ENCODE results near the gene URI1.

URI1 gene

DNA sequence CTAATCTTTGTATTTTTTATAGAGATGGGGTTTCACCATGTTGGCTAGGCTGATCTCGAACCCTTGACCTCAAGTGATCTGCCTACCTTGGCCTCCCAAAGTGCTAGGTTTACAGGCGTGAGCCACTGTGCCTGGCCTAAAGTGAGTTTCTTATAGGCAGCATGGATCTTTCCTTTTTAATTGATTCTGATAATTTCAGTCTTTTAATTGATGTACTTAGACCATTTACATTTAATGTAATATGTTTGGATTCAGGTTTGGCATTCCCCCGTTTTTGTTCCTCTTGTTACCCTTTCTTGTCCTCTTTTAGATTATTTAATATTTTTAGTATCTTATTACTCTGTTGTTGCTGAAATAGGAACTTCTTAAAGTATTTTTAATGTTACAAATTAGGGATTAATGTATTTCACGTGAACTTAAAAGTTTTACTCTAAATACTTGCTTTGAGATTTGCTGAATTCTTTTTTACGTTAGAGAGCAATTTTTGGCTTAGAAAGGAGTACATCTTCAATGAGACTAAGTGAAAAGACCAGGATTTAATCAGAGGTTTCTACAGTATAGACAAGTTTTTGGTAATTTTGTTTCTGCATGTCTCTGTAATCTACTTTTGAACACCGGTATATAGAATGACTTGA is 50.3 kb downstream of the URI1 start:
- H3K4me1 ChIP-seq (ENCODE audit: insufficient read depth, low read length), result no peaks in the 10 kb centered on the region

DNA sequence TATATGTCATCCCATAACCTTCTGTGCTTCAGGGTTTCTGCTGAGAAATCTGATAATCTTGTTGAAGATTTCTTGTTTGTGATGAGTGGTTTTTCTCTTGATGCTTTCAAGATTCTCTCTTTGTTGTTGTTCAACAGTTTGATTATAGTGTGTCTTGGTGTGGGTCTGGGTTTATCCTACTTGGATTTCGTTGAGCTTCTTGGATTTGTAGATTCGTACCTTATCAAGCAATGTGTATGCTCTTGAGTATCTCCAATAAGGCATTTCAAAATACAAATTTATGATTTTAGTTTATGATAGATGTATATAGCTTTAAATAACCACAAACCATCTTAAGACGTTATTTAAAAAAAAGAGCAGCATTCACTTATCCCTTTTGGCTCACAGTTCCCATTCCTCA is 57.5 kb downstream of the URI1 start:
- Histone ChIP-seq H2AFZ (ENCODE audit: low read depth, low read length) (no peak overlapping the region), H3K9ac (ENCODE audit: low read depth, low read length) (no peak overlapping the region), H3K36me3 (ENCODE audit: insufficient read depth, low read length) (peaks cover 29% of the 10 kb centered on the region), H3K4me2 (ENCODE audit: insufficient read depth, low read length) (no peak overlapping the region), H4K20me1 (ENCODE audit: insufficient read depth, low read length) (peaks cover 9% of the 10 kb centered on the region; the same call in 1 of the 2 replicates), H3K9me3 (ENCODE audit: insufficient read depth, low read length, severe bottlenecking) (no peaks in the 10 kb centered on the region), H3K4me3 (ENCODE audit: low read depth in 1 of 2, low read length in 2 of 2) (no peak overlapping the region), H3K27ac (ENCODE audit: low read length) (no peak overlapping the region), H3K4me1 (ENCODE audit: insufficient read depth, low read length) (peaks cover 19% of the 10 kb centered on the region), H3K79me2 (ENCODE audit: insufficient read depth, low read length) (peaks cover 99% of the 10 kb centered on the region), H3K27me3 (ENCODE audit: insufficient read depth, low read length, poor library complexity) (no peaks in the 10 kb centered on the region)
- DNase-seq, result no peak
- TF ChIP-seq, protein P1, sequence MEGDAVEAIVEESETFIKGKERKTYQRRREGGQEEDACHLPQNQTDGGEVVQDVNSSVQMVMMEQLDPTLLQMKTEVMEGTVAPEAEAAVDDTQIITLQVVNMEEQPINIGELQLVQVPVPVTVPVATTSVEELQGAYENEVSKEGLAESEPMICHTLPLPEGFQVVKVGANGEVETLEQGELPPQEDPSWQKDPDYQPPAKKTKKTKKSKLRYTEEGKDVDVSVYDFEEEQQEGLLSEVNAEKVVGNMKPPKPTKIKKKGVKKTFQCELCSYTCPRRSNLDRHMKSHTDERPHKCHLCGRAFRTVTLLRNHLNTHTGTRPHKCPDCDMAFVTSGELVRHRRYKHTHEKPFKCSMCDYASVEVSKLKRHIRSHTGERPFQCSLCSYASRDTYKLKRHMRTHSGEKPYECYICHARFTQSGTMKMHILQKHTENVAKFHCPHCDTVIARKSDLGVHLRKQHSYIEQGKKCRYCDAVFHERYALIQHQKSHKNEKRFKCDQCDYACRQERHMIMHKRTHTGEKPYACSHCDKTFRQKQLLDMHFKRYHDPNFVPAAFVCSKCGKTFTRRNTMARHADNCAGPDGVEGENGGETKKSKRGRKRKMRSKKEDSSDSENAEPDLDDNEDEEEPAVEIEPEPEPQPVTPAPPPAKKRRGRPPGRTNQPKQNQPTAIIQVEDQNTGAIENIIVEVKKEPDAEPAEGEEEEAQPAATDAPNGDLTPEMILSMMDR (IDR thresholded peaks at IDR 0.05; ENCODE audit: borderline replicate concordance, extremely low read depth, low read length, poor library complexity, severe bottlenecking), result no peak
- TF ChIP-seq EZH2 (IDR thresholded peaks at IDR 0.05; ENCODE audit: borderline replicate concordance, low read depth, low read length, severe bottlenecking), result no peak
- no peak for ATAC-seq (ENCODE audit: insufficient read depth, low read depth)

More for the DNA sequence above, 50.3 kb downstream of the URI1 start:
- H3K79me2 ChIP-seq (ENCODE audit: insufficient read depth, low read length), result peaks cover 87% of the 10 kb centered on the region
- no peak for ATAC-seq (ENCODE audit: insufficient read depth, low read depth)
- no peak overlapping the region for H3K4me2 ChIP-seq (ENCODE audit: insufficient read depth, low read length)
- H3K9me3 ChIP-seq (ENCODE audit: insufficient read depth, low read length, severe bottlenecking), result peaks cover 20% of the 10 kb centered on the region
- no peak overlapping the region for H3K27ac ChIP-seq (ENCODE audit: low read length)
- no peak for DNase-seq
- no peak for TF ChIP-seq EZH2 (IDR thresholded peaks at IDR 0.05; ENCODE audit: borderline replicate concordance, low read depth, low read length, severe bottlenecking)
- TF ChIP-seq, protein P1 (IDR thresholded peaks at IDR 0.05; ENCODE audit: borderline replicate concordance, extremely low read depth, low read length, poor library complexity, severe bottlenecking), result no peak
- no peaks in the 10 kb centered on the region for H3K27me3 ChIP-seq (ENCODE audit: insufficient read depth, low read length, poor library complexity)
- H3K4me3 ChIP-seq (ENCODE audit: low read depth in 1 of 2, low read length in 2 of 2), result no peak overlapping the region
- no peak overlapping the region for H2AFZ ChIP-seq (ENCODE audit: low read depth, low read length)
- H3K9ac ChIP-seq (ENCODE audit: low read depth, low read length), result no peak overlapping the region
- peaks cover 65% of the 10 kb centered on the region for H3K36me3 ChIP-seq (ENCODE audit: insufficient read depth, low read length)
- no peaks in the 10 kb centered on the region for H4K20me1 ChIP-seq (ENCODE audit: insufficient read depth, low read length)

DNA sequence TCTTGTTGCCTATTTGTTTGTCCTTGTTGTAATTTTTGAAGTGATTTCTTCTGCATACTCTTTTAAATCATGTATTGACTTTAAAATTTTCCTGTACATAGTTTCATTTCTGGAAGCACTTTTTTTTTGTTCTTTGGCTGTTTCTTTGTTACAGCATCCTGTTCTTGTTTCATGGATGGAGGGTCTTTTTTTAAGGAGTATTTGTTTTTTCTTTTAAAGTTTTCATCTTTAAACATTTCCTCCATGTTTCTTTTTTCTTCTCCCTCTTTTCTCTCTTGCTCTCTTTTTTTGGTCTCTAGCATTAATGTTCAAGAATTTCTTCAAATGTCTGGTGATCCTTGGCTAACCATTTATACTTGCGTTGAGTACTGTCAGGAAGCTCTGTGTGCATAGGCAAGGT is 58.8 kb downstream of the URI1 start:
- Histone ChIP-seq H3K4me2 (ENCODE audit: insufficient read depth, low read length) (no peak overlapping the region), H3K79me2 (ENCODE audit: insufficient read depth, low read length) (peaks cover 85% of the 10 kb centered on the region), H4K20me1 (ENCODE audit: insufficient read depth, low read length) (peaks cover 9% of the 10 kb centered on the region; the same call in 1 of the 2 replicates)

More for the DNA sequence above, 58.8 kb downstream of the URI1 start:
- peaks cover 33% of the 10 kb centered on the region for H3K4me1 ChIP-seq (ENCODE audit: insufficient read depth, low read length)
- DNase-seq (no peak), ATAC-seq (ENCODE audit: insufficient read depth, low read depth) (no peak)
- no peak overlapping the region for H3K27ac ChIP-seq (ENCODE audit: low read length)
- no peak overlapping the region for H2AFZ ChIP-seq (ENCODE audit: low read depth, low read length)
- H3K9me3 ChIP-seq (ENCODE audit: insufficient read depth, low read length, severe bottlenecking), result no peaks in the 10 kb centered on the region
- TF ChIP-seq, protein P1 (IDR thresholded peaks at IDR 0.05; ENCODE audit: borderline replicate concordance, extremely low read depth, low read length, poor library complexity, severe bottlenecking), result no peak
- no peak for TF ChIP-seq EZH2 (IDR thresholded peaks at IDR 0.05; ENCODE audit: borderline replicate concordance, low read depth, low read length, severe bottlenecking)
- H3K27me3 ChIP-seq (ENCODE audit: insufficient read depth, low read length, poor library complexity), result no peaks in the 10 kb centered on the region
- no peak overlapping the region for H3K4me3 ChIP-seq (ENCODE audit: low read depth in 1 of 2, low read length in 2 of 2)
- H3K36me3 ChIP-seq (ENCODE audit: insufficient read depth, low read length), result peaks cover 23% of the 10 kb centered on the region; the same call in 1 of the 2 replicates
- H3K9ac ChIP-seq (ENCODE audit: low read depth, low read length), result no peak overlapping the region
